Measurements from ENCODE around the gene SPINK2. TPM values are rescaled to one million over a fixed set of nuclear protein-coding genes. Genes with fewer than 3 reads are reported as not detected.

Gene SPINK2
- total and polyA plus RNA-seq, 2 donors (not counting 3 experiments of a cell fraction or from before 2014, with no cell fraction given): 0.71 TPM; not detected in 1

GRCh38 chr4:56856656-56857055 is 35.2 kb upstream of the SPINK2 start:
- no peak overlapping the region for H3K9ac ChIP-seq (replicated peaks; ENCODE audit: extremely low read depth, insufficient read depth, low read length)
- FAIRE-seq: no peak
- no peaks in the 10 kb centered on the region for H3K9me1 ChIP-seq (replicated peaks; ENCODE audit: control insufficient read depth, extremely low read depth, insufficient read depth, low read length)
- no peak for TF ChIP-seq POLR2A (IDR thresholded peaks at IDR 0.05; ENCODE audit: low read depth, low read length)
- no peak for TF ChIP-seq FOS (IDR thresholded peaks at IDR 0.05; ENCODE audit: borderline replicate concordance, insufficient read depth, low read length)
- TF ChIP-seq GATA2 (IDR thresholded peaks at IDR 0.05; ENCODE audit: insufficient read depth, insufficient read length, low read depth, low read length): no peak
- no peak for TF ChIP-seq POLR2AphosphoS5 (IDR thresholded peaks at IDR 0.05; ENCODE audit: insufficient read depth, low read depth, low read length)
- TF ChIP-seq CTCF (IDR thresholded peaks at IDR 0.05; ENCODE audit: extremely low read depth in 1 of 2, insufficient read depth in 1 of 2, low read depth in 1 of 2, low read length in 2 of 2): no peak
- no peak for TF ChIP-seq EZH2 (IDR thresholded peaks at IDR 0.05; ENCODE audit: borderline replicate concordance, low read depth, low read length, severe bottlenecking)
- TF ChIP-seq JUN (IDR thresholded peaks at IDR 0.05; ENCODE audit: borderline replicate concordance, insufficient read depth, insufficient read length, low read depth): no peak
- no peak for TF ChIP-seq MYC (IDR thresholded peaks at IDR 0.05; ENCODE audit: low read depth, low read length)
- TF ChIP-seq MAX (IDR thresholded peaks at IDR 0.05; ENCODE audit: insufficient read depth, insufficient read length): no peak
- no TSS peak for BruUV-seq (replicated peaks)
- H3K4me2 ChIP-seq (ENCODE audit: insufficient read depth, low read length): no peak overlapping the region
- no peak overlapping the region for H3K4me3 ChIP-seq (replicated peaks in 1 of 3; ENCODE audit: insufficient read depth in 1 of 3, low read depth in 1 of 3, low read length in 3 of 3)
- H2AFZ ChIP-seq (ENCODE audit: low read depth, low read length): no peak overlapping the region
- no peak overlapping the region for H3K27ac ChIP-seq (ENCODE audit: insufficient read depth, low read depth, low read length)
- no peaks in the 10 kb centered on the region for H3K36me3 ChIP-seq (ENCODE audit: control insufficient read depth in 2 of 2, extremely low read depth in 1 of 2, insufficient read depth in 2 of 2, low read length in 2 of 2)
- no peaks in the 10 kb centered on the region for H4K20me1 ChIP-seq (replicated peaks; ENCODE audit: control insufficient read depth, extremely low read depth, insufficient read depth, low read length)
- peaks cover 10% of the 10 kb centered on the region in 2 experiments for H3K27me3 ChIP-seq (ENCODE audit: control insufficient read depth in 2 of 2, insufficient read depth in 2 of 2, low read length in 2 of 2)
- POLR2A ChIA-PET: no interaction called here
- H3K4me1 ChIP-seq (ENCODE audit: control insufficient read depth, extremely low read depth, insufficient read depth, low read length): no peaks in the 10 kb centered on the region
- intact Hi-C loops (cut with micrococcal nuclease): no loop called here
- no peaks in the 10 kb centered on the region for H3K79me2 ChIP-seq (ENCODE audit: control insufficient read depth, insufficient read depth, low read length)
- CTCF ChIA-PET: interaction anchor here (1.1 to 1.3 kb wide), 3 partner anchors 20 to 215 kb away, joined by 3 read pairs; no protein-coding TSS in a partner anchor
- no peaks in the 10 kb centered on the region for H3K9me3 ChIP-seq (replicated peaks; ENCODE audit: control insufficient read depth, insufficient read depth, low read length)
- dilution Hi-C loops (cut with MboI; ENCODE audit: extremely low pct_ligation_motif_present, low sequenced_read_pairs): no loop called here
- no peak for DNase-seq (ENCODE audit: low read depth, low spot score)

Data from endothelial cell of umbilical vein (primary cell).